Stimulated activated CD4-positive, alpha-beta T cell treated with anti-CD3 and anti-CD28 coated beads, TNF-alpha, amount 100 ng/mL, for 1 hour (primary cell): ENCODE data around the gene ENOSF1.
A peak's percentile ranks its signal among the peaks of the same experiment; 100 is the strongest.
"Not testable (repeated sequence)": the region's sequence is repeated elsewhere in the genome, so short reads cannot be mapped to it uniquely, and the experiment has no call there.

Experiments used
- DNase-seq, 3 donors: peaks; one replicate each; pipeline ENCODE4 v3.0.0-alpha.2; 2020; ENCODE audit warnings: low read depth in 3 of 3, low spot score in 1 of 3

Gene ENOSF1

GRCh38 chr18:712401-713134 lies at the start of gene ENOSF1:
Gene ENOSF1 (minus strand): TSS chr18:712630. CDS start chr18:712587, 43 bp downstream.
- DNase-seq: peak; percentile 26 to 80 (median 60)

- not testable (repeated sequence) for DNase-seq
Measured at GRCh38 chr18:759864-760263, 47.4 kb upstream of the ENOSF1 start.

- DNase-seq: no peak
Measured at GRCh38 chr18:755506-755905, 43.1 kb upstream of the ENOSF1 start.

- DNase-seq: no peak
Measured at GRCh38 chr18:754656-755055, 42.2 kb upstream of the ENOSF1 start.

- no peak for DNase-seq
Measured at GRCh38 chr18:750456-750855, 38.0 kb upstream of the ENOSF1 start.

GRCh38 chr18:744832-745597 lies 32.6 kb upstream of the ENOSF1 start:
- DNase-seq: no peak

GRCh38 chr18:741931-742512 lies 29.6 kb upstream of the ENOSF1 start:
- no peak for DNase-seq

- DNase-seq: no peak
Measured at GRCh38 chr18:732371-732770, 19.9 kb upstream of the ENOSF1 start.

- DNase-seq: no peak
Measured at GRCh38 chr18:731185-731584, 18.8 kb upstream of the ENOSF1 start.

- no peak for DNase-seq
Measured at GRCh38 chr18:730692-731091, 18.3 kb upstream of the ENOSF1 start.

GRCh38 chr18:730120-730519 lies 17.7 kb upstream of the ENOSF1 start:
- not testable (repeated sequence) for DNase-seq

GRCh38 chr18:725646-726045 lies 13.2 kb upstream of the ENOSF1 start:
- no peak for DNase-seq

- DNase-seq: no peak
Measured at GRCh38 chr18:723541-724080, 11.2 kb upstream of the ENOSF1 start.

- DNase-seq: no peak
Measured at GRCh38 chr18:717003-717402, 4.6 kb upstream of the ENOSF1 start.

GRCh38 chr18:715626-716025 lies 3.2 kb upstream of the ENOSF1 start:
- no peak for DNase-seq

GRCh38 chr18:713135-713490 lies 683 bp upstream of the ENOSF1 start:
- no peak for DNase-seq

GRCh38 chr18:711657-712400 lies 601 bp downstream of the ENOSF1 start:
- DNase-seq: peak; percentile 12 to 42 (median 28)

- peak in 2 of 3 donors; percentile 1 to 9 for DNase-seq
Measured at GRCh38 chr18:711310-711656, 1.1 kb downstream of the ENOSF1 start.

- no peak for DNase-seq
Measured at GRCh38 chr18:710418-711300, 1.8 kb downstream of the ENOSF1 start.

- no peak for DNase-seq
Measured at GRCh38 chr18:709771-710170, 2.7 kb downstream of the ENOSF1 start.
